GM21529 (cell line): ENCODE measurements around the gene PCCA.
"Not testable (repeated sequence)": the region's sequence is repeated elsewhere in the genome, so short reads cannot be mapped to it uniquely, and the experiment has no call there.

Experiments used
- ATAC-seq: cut with Tn5 transposase; IDR thresholded peaks from one replicate; pipeline ENCODE4 v1.9.1; 2021; ENCODE audit not compliant: unreplicated experiment

Gene PCCA

GRCh38 chr13:100521851-100522617 lies 433.1 kb downstream of the PCCA start:
- no peak for ATAC-seq

GRCh38 chr13:100522618-100523309 lies 433.9 kb downstream of the PCCA start:
- ATAC-seq = no peak

GRCh38 chr13:100523411-100523810 lies 434.5 kb downstream of the PCCA start:
- ATAC-seq = no peak

- no peak for ATAC-seq
These were observed 435.1 kb downstream of the PCCA start for GRCh38 chr13:100523981-100524386.

- not testable (repeated sequence) for ATAC-seq
These were observed 435.8 kb downstream of the PCCA start for GRCh38 chr13:100524688-100525087.

GRCh38 chr13:100525453-100526317 lies 436.8 kb downstream of the PCCA start:
- no peak for ATAC-seq

- ATAC-seq = no peak
These were observed 437.6 kb downstream of the PCCA start for GRCh38 chr13:100526318-100527000.

GRCh38 chr13:100527644-100528043 lies 438.8 kb downstream of the PCCA start:
- no peak for ATAC-seq

GRCh38 chr13:100528353-100528752 lies 439.5 kb downstream of the PCCA start:
- no peak for ATAC-seq

- ATAC-seq = no peak
These were observed 439.9 kb downstream of the PCCA start for GRCh38 chr13:100528820-100529219.

- no peak for ATAC-seq
These were observed 440.9 kb downstream of the PCCA start for GRCh38 chr13:100529666-100530377.

- no peak for ATAC-seq
These were observed 441.8 kb downstream of the PCCA start for GRCh38 chr13:100530671-100531213.

GRCh38 chr13:100532090-100532766 lies 443.3 kb downstream of the PCCA start:
- no peak for ATAC-seq

GRCh38 chr13:100532836-100533435 lies 444.0 kb downstream of the PCCA start:
- ATAC-seq = no peak

- ATAC-seq = no peak
These were observed 444.7 kb downstream of the PCCA start for GRCh38 chr13:100533588-100534041.

- no peak for ATAC-seq
These were observed 445.4 kb downstream of the PCCA start for GRCh38 chr13:100534147-100534843.

- no peak for ATAC-seq
These were observed 446.0 kb downstream of the PCCA start for GRCh38 chr13:100534911-100535310.

GRCh38 chr13:100535426-100536135 lies 446.7 kb downstream of the PCCA start:
- no peak for ATAC-seq
